ENCODE data around the gene OR13A1.
"Not testable (repeated sequence)": the region's sequence is repeated elsewhere in the genome, so short reads cannot be mapped to it uniquely, and the experiment has no call there.

The OR13A1 gene

DNA sequence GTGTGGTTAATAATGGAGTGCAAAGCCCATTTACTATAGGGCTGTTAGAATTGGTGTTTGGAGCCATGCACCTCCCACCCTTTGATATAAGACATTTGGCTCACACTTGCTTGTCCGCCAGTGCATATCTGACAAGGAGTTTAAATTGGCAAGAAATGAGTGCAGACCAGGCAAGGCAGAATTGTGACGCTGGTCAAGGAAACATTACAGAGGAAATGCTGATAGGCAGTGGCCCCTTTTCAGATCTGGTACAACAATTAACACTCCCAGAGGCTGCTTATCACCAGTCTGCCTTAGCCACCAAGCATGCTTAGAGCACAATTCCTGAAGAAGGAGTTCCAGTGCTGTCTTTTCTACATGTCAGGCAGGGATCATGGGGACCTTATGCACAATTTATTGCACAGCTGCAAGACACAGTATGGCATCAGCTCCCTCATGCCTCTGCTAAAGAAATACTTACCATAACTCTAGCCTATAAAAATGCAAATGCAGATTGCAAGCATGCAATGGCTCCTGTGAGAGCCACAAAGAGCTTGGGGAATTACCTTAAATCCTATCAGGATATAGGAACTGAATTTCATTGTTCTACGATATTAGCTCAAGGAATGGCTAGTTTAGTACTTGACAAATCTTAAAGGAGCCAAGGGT, 35.2 kb downstream of the OR13A1 start:
- DNase-seq = no peak

DNA sequence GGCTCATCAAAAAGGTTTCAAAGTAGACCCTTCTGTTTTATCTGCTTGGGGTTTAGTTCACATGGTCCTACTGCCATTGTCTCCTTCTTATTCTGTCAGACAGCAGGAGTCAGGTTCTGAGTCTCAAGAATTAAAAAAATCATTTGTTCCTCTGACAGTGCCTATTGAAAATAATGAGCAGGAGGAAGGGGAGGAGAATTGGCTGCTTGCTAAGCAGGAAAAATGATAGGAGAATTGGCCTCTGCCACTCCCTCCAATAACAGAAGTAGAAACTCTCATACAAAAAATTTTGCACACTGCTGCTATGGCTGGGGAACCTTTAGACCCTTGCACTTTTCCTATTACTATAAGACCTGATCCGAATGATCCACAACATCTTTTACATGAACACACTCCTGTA, 35.7 kb downstream of the OR13A1 start:
- no peak for DNase-seq

DNA sequence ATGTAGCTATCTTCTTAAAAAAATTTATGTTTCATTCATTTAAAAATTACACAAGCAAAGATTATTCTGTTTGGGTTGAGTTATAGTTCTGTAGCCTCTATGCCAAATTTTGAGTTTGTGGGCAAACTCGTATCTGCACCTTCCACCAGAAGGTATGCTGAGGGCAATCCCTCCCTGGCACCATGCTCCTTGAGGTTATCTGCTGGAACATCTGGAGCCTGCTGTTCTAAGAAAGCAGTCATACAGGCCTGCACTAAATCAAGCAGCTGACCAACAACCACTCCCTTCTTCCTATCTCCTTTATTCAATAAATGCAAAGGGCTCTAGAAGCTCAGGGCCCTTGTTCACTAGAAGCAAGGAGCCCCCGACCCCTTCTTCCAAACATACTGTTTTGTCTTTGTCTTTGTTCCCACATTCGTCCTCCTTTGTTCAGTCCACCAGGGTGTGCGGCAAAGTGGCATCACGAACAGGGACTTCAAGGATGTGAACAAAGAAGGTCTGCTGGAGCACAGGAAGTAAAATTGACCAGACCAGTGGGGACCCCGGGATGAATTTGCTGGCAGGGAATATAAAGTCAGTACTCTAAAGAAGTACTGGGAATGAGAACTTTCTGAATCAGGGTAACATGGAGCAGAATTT, 36.4 kb downstream of the OR13A1 start:
- no peak for DNase-seq

DNA sequence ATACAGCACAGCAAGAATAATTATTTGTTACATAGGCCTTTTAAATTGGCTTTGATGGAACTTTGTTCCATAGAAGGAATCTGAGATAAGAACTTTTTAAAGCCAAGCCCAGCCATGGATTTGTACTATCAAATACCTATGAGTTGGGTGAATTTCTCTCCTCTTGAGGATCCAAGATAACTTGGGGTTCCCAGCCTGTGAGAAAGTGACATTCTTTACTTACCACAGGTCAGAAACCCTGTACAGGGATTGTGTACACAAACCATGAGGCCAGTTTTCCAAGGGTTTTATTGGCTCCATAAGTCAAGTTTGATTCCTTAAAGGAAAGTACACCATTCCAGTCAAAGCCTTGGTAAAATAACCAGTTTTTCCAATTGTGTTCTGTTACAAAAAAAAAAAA, 39.3 kb downstream of the OR13A1 start:
- DNase-seq = not testable (repeated sequence)

DNA sequence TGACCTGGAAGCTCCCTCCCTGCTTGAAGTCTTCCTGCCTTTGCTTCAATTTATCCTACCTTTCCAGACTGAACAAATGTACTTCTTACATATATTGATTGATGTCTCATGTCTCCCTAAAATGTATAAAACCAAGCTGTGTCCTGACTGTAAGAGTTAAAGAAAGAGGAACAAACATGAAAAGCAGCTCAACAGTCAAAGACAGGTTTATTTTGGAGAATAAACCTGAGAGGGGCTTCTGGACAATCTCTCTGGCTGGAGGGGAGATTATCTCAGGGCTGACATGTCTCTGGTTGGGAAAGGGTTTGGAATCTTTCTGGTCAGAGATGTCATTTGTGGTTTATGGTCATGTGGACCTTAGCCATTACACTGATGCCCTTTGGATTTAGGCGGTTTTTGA, 41.0 kb downstream of the OR13A1 start:
- no peak for DNase-seq

DNA sequence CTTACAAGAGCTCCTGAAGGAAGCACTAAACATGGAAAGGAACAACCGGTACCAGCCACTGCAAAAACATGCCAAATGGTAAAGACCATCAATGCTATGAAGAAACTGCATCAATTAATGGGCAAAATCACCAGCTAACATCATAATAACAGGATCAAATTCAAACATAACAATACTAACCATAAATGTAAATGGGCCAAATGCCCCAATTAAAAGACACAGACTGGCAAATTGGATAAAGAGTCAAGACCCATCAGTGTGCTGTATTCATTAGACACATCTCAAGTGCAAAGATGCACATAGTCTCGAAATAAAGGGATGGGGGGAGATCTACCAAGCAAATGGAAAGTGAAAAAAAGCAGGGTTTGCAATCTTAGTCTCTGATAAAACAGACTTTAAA, 47.6 kb downstream of the OR13A1 start:
- not testable (repeated sequence) for DNase-seq

DNA sequence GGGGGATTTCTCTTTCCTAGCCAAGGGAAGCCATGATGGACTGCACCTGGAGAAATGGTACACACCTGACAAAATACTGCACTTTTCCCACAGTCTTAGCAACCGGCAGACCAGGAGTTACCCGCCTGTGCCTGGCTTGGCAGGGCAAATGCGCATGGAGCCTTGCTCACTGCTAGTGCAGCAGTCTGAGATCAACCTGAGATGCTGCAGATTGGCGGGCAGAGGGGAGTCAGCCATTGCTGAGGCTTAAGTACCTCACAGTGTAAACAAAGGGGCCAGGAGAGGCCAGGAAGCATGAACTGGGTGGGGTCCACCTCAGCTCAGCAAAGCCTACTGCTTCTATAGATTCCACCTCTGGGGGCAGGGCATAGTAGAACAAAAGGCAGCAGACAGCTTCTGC, 49.4 kb downstream of the OR13A1 start:
- DNase-seq = no peak

DNA sequence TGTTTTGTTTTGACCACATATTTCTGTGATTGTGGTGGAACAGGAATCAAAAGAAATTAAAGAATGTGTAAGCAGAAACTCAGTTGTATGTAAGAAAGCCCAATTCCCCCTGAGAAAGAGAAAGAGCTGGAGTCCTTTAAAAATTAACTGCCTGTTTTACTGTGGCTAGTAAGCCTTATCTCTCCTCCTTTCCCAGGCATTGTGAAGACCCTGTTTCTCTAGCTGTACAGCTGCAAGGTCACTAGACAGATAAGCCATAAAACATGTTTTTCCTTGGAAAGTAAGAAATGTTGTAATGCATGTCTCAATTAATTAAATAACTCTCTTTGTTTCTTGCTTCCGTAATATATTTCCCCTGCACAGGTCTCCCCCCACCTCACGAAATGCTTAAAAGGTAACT, 53.5 kb downstream of the OR13A1 start:
- DNase-seq = no peak

DNA sequence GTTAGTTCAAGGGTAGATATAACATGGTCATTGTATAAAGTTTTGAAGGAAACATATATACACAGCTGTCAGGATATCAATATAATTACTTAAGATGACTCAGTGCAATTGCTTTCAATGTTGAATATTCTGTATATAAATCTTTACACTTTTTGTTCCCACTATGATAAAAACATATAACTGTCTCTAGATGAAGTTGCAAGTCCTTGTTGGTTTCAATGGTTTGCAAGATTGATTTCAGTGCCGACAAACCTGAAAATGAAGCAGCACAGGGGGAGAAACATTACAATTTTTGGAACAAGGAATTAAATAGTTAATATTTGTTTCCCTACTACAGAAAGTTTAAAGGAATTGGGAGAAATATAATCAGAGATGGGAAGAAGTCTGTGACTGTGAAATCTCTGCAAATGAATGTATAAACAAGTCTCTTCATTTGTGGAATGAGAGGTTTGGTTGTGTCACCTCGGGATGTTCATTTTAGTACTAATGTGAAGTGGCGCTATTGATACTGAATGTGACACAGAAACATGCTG, 54.1 kb downstream of the OR13A1 start:
- DNase-seq = no peak

DNA sequence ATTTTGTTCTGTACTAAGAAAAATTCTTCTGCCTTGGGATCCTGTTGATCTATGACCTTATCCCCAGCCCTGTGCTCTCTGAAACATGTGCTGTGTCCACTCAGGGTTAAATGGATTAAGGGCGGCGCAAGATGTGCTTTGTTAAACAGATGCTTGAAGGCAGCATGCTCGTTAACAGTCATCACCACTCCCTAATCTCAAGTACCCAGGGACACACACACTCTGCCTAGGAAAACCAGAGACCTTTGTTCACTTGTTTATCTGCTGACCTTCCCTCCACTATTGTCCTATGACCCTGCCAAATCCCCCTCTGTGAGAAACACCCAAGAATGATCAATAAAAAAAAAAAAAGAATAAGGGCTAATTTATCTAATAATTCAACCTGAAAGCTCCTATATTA, 54.8 kb downstream of the OR13A1 start:
- DNase-seq = not testable (repeated sequence)

DNA sequence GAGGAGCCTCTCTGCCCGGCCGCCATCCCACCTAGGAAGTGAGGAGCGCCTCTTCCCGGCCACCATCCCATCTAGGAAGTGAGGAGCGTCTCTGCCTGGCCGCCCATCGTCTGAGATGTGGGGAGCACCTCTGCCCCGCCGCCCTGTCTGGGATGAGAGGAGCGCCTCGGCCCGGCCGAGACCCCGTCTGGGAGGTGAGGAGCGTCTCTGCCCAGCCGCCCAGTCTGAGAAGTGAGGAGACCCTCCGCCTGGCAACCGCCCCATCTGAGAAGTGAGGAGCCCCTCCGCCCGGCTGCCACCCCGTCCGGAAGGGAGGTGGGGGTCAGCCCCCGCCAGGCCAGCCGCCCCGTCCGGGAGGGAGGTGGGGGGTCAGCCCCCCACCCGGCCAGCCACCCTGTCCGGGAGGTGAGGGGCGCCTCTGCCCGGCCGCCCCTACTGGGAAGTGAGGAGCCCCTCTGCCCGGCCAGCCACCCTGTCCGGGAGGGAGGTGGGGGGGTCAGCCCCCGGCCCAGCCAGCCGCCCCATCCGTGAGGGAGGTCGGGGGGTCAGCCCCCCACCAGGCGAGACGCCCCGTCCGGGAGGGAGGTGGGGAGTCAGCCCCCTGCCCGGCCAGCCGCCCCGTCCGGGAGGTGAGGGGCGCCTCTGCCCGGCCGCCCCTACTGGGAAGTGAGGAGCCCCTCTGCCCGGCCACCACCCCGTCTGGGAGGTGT, 55.5 kb downstream of the OR13A1 start:
- not testable (repeated sequence) for DNase-seq

DNA sequence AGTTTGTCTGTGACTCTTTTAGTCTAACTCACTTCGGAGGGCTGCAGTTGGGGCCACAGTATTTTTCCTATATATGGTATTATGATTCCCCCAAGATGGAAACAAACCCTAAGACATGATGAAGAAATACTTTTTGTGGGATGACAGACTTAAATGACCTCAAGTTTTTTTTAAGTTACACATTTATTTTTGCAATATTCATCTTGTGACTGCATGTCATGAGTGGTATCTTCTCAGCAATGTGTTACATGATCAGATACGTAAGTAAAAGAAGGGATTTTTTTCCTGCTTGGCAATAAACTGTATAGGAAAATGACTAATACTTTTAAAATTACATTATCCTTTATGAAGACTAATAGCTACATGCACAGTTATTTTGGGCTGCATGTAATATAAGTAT, 57.8 kb downstream of the OR13A1 start:
- no peak for DNase-seq

DNA sequence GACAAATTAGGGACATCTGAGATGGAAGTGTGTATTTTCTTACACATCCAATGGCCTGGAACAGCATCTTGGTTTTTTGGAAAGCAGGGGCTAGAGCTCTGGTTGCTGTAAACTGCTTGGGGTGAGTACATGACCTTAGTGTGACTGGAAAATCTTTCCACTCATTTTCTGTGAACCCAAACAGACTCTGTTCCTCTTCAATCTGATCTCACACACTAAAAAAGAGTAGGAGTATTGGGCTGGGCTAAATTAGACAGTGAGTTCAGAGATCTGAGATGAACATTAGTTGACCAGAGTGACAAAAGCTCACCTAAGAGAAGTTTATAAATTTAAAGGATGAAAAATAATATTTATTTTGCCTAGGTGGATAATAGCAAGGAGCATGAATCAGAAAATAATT, 59.2 kb downstream of the OR13A1 start:
- no peak for DNase-seq

DNA sequence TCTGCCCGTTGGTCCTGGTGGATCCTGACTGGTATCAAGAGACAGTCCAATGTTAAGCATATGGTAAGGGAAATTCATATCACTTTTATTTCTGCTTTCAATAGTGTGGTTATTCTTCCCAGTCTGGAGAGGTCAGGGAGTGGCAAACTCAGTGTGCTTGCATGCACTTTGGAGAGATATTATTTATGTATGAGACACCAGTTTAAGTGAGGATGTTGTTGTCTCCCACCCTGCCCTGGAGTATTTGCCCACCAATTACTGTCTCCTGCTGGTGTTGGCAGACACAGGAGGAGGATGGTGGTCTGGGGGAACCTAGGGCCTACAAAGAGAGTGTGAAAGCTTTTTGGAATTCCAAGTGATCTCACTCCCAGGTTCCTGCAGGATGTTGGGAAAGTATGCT, 59.7 kb downstream of the OR13A1 start:
- DNase-seq = no peak

DNA sequence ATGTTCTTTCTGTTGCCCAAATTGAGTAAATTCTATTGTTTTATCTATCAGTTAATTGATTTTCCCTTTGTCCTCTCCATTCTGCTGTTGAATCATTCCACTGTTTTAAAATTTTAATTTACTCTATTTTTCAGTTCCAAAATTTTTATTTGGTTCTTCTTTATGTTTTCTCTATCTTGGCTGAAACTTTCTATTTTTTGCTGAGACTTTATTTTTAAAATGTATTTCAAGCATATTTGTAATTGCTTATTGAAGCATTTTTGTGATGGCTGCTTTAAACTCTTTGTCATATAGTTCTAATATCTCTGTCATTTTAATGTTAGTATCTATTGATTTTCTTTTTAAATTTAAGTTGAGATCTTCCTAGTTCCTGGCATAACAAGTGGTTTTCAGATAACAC, 60.5 kb downstream of the OR13A1 start:
- no peak for DNase-seq

DNA sequence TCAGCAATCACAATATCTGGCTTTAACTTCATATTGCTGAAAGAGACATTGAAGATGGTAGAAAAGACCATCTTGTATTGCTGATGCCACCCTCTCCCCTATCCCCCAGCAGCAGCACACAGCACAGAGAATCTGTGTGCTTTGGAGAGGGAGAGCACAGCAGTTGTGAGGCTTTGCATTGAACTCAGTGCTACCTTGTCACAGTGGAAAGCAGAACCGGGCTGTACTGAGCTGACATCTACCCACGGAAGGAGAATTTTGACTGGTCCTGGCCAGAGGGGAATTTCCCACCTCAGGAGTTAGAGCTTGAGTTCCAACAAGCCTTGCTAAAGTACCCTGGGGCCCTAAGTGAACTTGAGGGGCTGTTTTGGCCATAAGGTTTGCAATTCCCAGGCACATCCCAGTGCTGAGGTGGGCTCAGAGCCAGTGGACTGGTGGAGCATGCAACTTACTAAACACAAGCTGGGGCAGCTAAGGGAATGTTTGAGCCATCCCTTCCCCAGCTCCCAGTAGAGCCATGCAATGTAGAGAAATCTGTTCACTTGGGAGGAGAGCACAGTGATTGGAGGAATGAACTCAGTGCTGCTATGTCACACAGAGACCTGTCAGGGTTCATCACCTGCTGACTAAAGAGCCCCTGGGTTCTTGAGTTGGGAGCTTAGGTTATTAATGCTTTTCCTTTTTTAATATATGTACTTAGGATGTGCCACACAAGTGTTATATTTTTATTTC, 62.1 kb downstream of the OR13A1 start:
- no peak for DNase-seq
